ENCODE data around the gene FBRSL1.

GRCh38 chr12:132487311-132487741 is 2.6 kb upstream of the FBRSL1 start:
- TF ChIP-seq, protein P1, sequence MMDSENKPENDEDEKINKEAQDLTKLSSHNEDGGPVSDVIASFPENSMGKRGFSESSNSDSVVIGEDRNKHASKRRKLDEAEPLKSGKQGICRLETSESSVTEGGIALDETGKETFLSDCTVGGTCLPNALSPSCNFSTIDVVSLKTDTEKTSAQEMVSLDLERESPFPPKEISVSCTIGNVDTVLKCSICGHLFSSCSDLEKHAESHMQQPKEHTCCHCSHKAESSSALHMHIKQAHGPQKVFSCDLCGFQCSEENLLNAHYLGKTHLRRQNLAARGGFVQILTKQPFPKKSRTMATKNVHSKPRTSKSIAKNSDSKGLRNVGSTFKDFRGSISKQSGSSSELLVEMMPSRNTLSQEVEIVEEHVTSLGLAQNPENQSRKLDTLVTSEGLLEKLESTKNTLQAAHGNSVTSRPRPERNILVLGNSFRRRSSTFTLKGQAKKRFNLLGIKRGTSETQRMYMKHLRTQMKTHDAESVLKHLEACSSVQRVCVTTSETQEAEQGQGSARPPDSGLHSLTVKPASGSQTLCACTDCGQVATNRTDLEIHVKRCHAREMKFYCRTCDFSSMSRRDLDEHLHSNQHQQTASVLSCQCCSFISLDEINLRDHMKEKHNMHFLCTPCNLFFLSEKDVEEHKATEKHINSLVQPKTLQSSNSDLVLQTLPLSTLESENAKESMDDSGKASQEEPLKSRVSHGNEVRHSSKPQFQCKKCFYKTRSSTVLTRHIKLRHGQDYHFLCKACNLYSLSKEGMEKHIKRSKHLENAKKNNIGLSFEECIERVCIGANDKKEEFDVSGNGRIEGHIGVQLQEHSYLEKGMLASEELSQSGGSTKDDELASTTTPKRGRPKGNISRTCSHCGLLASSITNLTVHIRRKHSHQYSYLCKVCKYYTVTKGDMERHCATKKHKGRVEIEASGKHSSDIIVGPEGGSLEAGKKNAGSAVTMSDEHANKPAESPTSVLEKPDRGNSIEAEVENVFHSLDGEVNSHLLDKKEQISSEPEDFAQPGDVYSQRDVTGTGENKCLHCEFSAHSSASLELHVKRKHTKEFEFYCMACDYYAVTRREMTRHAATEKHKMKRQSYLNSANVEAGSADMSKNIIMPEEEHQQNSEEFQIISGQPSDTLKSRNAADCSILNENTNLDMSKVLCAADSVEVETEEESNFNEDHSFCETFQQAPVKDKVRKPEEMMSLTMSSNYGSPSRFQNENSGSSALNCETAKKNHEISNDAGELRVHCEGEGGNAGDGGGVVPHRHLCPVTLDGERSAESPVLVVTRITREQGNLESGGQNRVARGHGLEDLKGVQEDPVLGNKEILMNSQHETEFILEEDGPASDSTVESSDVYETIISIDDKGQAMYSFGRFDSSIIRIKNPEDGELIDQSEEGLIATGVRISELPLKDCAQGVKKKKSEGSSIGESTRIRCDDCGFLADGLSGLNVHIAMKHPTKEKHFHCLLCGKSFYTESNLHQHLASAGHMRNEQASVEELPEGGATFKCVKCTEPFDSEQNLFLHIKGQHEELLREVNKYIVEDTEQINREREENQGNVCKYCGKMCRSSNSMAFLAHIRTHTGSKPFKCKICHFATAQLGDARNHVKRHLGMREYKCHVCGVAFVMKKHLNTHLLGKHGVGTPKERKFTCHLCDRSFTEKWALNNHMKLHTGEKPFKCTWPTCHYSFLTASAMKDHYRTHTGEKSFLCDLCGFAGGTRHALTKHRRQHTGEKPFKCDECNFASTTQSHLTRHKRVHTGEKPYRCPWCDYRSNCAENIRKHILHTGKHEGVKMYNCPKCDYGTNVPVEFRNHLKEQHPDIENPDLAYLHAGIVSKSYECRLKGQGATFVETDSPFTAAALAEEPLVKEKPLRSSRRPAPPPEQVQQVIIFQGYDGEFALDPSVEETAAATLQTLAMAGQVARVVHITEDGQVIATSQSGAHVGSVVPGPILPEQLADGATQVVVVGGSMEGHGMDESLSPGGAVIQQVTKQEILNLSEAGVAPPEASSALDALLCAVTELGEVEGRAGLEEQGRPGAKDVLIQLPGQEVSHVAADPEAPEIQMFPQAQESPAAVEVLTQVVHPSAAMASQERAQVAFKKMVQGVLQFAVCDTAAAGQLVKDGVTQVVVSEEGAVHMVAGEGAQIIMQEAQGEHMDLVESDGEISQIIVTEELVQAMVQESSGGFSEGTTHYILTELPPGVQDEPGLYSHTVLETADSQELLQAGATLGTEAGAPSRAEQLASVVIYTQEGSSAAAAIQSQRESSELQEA (IDR thresholded peaks at IDR 0.05; ENCODE audit: low read depth) = no peak
- no peak for TF ChIP-seq JUND (IDR thresholded peaks at IDR 0.05; ENCODE audit: borderline replicate concordance, low read depth, low read length)
- no peak for TF ChIP-seq JUND (tag; IDR thresholded peaks at IDR 0.05; ENCODE audit: borderline replicate concordance, low read depth, low read length)
- no peak for TF ChIP-seq XRCC4 (IDR thresholded peaks at IDR 0.05; ENCODE audit: extremely low read depth, insufficient read depth, insufficient read length)
